GM19438 (cell line): ENCODE measurements around the gene OR1F1.
A peak's percentile ranks its signal among the peaks of the same experiment; 100 is the strongest.
"Not testable (repeated sequence)": the region's sequence is repeated elsewhere in the genome, so short reads cannot be mapped to it uniquely, and the experiment has no call there.

ENCODE experiments used
- ATAC-seq: cut with Tn5 transposase; IDR thresholded peaks from one replicate; pipeline ENCODE4 v1.9.1; 2021; ENCODE audit warnings: low read depth; ENCODE audit not compliant: unreplicated experiment

OR1F1 gene

GRCh38 chr16:3195975-3196374 lies 8.0 kb downstream of the OR1F1 start:
- no peak for ATAC-seq

GRCh38 chr16:3197694-3198333 lies 9.8 kb downstream of the OR1F1 start:
- not testable (repeated sequence) for ATAC-seq

GRCh38 chr16:3198334-3199072 lies 10.5 kb downstream of the OR1F1 start:
- ATAC-seq: no peak

DNA sequence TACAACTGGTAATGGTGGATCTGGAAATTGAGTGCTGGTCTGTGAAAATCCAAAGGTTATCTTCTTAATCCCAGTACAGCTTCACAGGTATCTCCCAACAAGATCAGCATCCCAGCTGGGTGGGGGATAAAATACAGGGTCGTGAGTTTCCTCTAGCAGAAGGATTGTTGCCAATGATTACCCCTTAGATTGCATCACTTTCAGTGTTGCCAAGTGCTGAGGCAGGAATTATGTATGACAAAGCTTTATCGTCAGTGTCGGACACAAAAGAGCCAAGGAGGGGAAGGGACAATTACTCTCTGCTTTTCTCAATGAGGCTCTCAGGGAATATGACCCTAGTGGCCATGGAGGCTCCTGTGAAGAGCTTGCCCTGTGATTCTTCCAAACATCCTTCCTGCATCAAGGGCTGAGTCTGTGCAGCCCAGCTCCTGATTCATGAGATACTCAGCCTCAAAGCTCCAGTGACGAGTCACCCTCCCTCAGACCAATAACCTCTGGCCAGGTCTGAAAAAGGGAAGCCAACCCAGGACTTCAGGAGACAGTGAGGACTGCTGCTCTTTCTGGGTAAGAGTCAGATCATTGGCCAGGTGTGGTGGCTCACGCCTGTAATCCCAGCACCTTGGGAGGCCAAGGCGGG lies 15.0 kb downstream of the OR1F1 start:
- ATAC-seq: no peak

DNA sequence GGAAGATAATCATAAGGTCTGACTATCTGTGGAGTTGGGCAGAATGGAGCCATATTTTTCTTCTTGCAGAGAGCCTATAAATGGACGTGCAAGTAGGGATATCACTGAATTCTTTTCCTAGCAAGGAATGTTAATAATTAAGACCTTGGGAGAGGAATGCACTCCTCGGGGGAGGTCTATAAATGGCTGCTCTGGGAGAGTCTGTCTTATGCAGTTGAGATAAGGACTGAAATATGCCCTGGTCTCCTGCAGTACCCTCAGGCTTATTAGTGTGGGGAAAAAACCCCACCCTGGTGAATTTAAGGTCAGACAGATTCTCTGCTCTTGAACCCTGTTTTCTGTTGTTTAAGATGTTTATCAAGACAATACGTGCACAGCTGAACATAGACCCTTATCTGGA lies 17.9 kb downstream of the OR1F1 start:
- not testable (repeated sequence) for ATAC-seq

- no peak for ATAC-seq
Observed at GRCh38 chr16:3207086-3207953, 19.3 kb downstream of the OR1F1 start.

- ATAC-seq: no peak
Observed at GRCh38 chr16:3212006-3212405, 24.0 kb downstream of the OR1F1 start.

DNA sequence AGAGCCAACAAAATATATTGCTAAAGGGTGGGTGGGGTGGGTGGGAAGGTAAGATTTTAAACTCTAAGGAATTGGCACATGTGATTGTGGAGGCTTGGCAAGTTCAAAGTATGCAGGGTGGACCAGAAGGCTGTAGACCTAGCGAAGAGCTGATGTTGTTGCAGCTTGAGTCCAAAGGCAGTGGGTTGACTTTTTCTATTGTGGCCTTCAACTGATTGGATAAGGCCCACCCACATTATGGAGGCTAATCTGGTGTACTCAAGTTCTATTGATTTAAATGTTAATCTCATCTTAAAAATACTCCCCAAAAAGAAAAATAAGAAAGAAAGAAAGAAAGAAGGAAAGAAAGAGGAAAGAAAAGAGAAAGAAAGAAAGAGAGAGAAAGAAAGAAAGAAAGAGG lies 24.6 kb downstream of the OR1F1 start:
- no peak for ATAC-seq

GRCh38 chr16:3214904-3215600 lies 27.0 kb downstream of the OR1F1 start:
- no peak for ATAC-seq

DNA sequence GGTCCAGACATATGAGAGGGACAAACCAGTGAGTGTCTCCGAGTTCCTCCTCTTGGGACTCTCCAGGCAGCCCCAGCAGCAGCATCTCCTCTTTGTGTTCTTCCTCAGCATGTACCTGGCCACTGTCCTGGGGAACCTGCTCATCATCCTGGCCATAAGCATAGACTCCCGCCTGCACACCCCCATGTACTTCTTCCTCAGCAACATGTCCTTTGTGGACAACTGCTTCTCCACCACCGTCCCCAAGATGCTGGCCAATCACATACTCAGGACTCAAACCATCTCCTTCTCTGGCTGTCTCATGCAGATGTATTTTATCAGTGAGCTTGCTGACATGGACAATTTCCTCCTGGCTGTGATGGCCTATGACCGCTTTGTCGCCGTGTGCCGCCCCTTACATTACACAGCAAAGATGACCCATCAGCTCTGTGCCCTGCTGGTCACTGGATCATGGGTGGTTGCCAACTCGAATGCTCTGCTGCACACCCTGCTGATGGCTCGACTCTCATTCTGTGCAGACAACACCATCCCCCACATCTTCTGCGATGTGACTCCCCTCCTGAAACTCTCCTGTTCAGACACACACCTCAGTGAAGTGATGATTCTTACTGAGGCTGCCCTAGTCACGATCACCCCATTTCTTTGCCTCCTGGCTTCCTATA lies 27.7 kb downstream of the OR1F1 start:
- no peak for ATAC-seq

DNA sequence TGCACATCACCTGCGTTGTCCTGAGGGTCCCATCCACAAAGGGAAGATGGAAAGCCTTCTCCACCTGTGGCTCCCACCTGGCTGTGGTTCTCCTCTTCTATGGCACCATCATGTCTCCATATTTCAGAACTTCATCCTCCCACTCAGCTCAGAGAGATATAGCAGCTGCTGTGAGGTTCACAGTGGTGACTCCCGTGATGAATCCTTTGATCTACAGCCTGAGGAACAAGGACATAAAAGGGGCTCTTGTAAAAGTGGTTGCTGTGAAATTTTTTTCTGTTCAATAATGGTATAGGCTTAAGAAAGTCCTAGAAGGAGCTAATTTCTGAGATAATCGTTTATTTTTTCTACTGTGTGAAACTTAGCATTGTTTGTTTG lies 28.2 kb downstream of the OR1F1 start:
- ATAC-seq: no peak

DNA sequence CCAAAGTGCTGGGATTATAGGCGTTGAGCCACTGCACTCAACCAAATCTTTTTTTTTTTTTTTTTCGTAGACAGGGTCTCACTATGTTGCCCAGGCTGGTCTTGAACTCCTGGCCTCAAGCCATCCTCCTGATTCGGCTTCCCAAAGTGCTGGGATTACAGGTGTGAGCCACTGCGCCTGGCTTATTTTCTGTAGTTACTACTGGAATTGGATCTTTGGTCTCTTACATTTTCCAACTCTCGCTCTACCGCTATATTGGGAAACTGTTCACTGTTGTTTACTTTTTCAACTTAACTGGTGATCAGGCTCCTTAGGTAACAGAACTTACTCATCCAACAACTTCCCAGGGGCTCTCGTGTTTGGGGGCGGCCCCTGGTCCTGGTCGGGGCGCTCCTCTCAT lies 32.8 kb downstream of the OR1F1 start:
- ATAC-seq: no peak

DNA sequence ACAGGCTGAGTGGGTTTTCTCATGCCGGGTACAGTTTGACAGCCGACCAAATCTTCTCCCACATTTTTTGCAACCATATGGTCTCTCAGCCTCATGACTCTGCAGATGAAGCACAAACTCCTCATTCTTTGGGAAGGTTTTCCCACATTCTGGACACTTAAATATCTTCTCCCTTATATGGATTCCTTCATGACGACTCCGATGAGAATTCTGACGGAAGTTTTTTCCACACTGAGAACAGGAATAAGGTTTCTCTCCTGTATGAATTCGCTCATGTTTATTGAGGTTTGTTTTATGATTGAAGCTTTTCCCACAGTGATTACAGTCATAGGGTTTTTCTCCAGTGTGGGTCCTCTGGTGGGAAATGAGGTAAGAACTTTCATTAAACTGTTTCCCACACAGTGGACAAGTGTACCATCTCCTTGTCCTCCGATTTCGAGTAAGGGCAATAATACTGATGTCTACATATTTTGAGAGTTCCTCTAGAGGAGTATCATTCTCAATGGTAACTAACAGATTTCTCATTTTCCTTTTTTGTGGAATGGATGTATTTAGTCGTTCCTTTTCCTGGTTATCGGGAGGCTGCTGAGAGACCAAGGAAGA lies 36.0 kb downstream of the OR1F1 start:
- ATAC-seq: no peak

DNA sequence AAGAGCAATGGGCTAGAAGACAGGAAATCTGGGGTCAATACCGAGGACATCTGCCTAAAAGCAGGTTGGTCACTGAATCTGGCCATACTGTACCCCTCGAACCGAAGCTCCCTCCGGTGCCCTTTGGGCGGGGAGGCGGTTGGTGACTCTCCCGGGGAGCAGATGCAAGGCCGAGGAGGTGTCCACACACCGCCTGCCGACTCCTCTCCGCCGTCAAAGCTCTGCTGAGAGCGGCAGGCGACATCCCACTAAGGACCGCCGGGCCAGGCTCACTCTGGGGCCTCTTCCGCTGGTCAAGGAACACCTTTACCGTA lies 46.5 kb downstream of the OR1F1 start:
- ATAC-seq: no peak

DNA sequence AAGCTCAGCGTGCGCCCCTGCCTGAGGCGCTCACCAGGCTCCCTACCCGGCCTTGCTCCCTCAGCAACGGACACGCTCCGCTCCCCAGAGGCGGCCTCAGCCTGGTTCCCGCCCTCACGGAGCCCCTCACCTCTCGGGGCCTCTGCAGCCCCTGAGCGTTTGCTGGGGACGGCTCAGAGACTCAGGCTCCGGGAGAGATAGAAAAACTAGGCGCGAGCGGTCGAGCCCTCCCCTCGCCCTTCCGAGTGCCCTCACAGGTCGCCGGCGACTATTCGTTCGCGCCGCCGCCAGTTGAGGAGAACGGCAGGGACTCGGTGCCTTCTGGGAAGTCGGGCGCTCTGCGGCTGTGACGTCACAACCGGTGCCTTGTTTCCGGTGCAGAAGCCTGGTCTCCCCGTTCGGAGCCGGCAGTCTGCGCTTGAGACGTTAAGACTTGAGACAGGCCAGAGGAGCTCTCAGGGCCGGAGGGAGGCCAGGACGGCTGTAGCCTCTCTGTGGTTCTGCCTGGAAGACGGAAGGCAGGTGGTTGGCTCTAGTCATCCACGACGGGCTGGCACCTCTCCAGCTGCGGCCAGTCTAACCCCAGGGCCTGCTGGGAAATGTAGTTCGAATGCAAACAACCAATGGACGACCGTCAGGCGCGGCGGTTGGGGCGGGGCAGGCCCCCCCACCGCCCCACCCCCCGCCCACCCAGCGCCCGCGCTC lies 47.0 kb downstream of the OR1F1 start, which contains the start of gene ZNF200:
Gene ZNF200, minus strand, starts transcription at position 302 of the 705 bp plus-strand sequence. CDS start 1,403 bp downstream, outside the sequence.
- ATAC-seq: peak; percentile 97

GRCh38 chr16:3235856-3236669 lies 48.1 kb downstream of the OR1F1 start:
- ATAC-seq: no peak

- no peak for ATAC-seq
Observed at GRCh38 chr16:3241761-3242160, 53.8 kb downstream of the OR1F1 start.

GRCh38 chr16:3242709-3243108 lies 54.7 kb downstream of the OR1F1 start:
- no peak for ATAC-seq
